H1 (cell line): ENCODE measurements around the gene LRRC4C. TPM values are rescaled to one million over a fixed set of nuclear protein-coding genes. Genes with fewer than 3 reads are reported as not detected.

Experiments
- ASH2L ChIP-seq: fragments of 200-600, 300-600 bp; sonication (generic); IDR thresholded peaks from one replicate; pipeline ENCODE4 v1.7.1; 2017; ENCODE audit warnings: low read length
- BCL11A ChIP-seq, 2 experiments: IDR thresholded peaks; one replicate each; pipeline ENCODE4 v1.6.1; 2011; ENCODE audit warnings: low read depth in 2 of 2, low read length in 2 of 2, mild to moderate bottlenecking in 2 of 2
- FOSL1 ChIP-seq: IDR thresholded peaks from 2 replicates; pipeline ENCODE4 v1.6.1; 2011; ENCODE audit warnings: mild to moderate bottlenecking, low read depth, low read length, moderate library complexity; ENCODE audit not compliant: insufficient read depth
- JUND ChIP-seq: IDR thresholded peaks from 2 replicates; pipeline ENCODE4 v1.6.1; 2011; ENCODE audit warnings: mild to moderate bottlenecking, improper control_type of control experiment, low read length
- SAP30 ChIP-seq: fragments of 300-600 bp; sonication (generic); IDR thresholded peaks from 2 replicates; pipeline ENCODE4 v1.7.1; 2012; ENCODE audit warnings: low read length, moderate library complexity, mild to moderate bottlenecking, inconsistent platforms; ENCODE audit not compliant: insufficient read depth, insufficient replicate concordance
- SIX5 ChIP-seq: IDR thresholded peaks from 2 replicates; pipeline ENCODE4 v1.6.1; 2011; ENCODE audit warnings: mild to moderate bottlenecking, low read depth, low read length
- ZNF274 ChIP-seq: IDR thresholded peaks from 2 replicates; pipeline ENCODE4 v1.7.0; 2012; ENCODE audit warnings: low read length, borderline replicate concordance; ENCODE audit errors: extremely low read depth
- polyA plus RNA-seq, 7 experiments: library from polyadenylated mRNA; depleted of rRNA in 3 of 7; stranded (reverse) in 5 of 7; unstranded in 2 of 7; fragments of >200 nt in 5 of 7; fragments of 200-250 nt in 2 of 7; gene quantifications; 1 replicate in 5 of 7; 2 replicates in 1 of 7; 4 replicates in 1 of 7; pipeline versions ENCODE4 v1.2.1 to v1.2.3, GENCODE V29; 2011 to 2013; ENCODE audit warnings: missing spikeins in 2 of 7, mixed read lengths in 2 of 7
- total RNA-seq: library from RNA; stranded (reverse); fragmentation: NEBNext Ultra II Directional; extraction: Animal tissue kit (Norgen Biotek cat#: 25700); gene quantifications from 2 replicates; pipeline ENCODE4 v1.2.1, GENCODE V29; 2021
- TF ChIP-seq, protein P1 (sequence below), 3 experiments: IDR thresholded peaks; 1 replicate in 2 of 3; 2 replicates in 1 of 3; pipeline versions ENCODE4 v1.5.1 to v1.6.1; 2011; ENCODE audit warnings: low read length in 3 of 3, mild to moderate bottlenecking in 3 of 3, inconsistent platforms in 2 of 3, low read depth in 1 of 3, moderate library complexity in 1 of 3; ENCODE audit not compliant: insufficient read depth in 1 of 3; ENCODE audit errors: control extremely low read depth in 1 of 3

LRRC4C gene
- total and polyA plus RNA-seq, 2 of the 8 experiments (the other 6 are each of a cell fraction or from before 2014, with no cell fraction given): 0.23 to 2.2 TPM

DNA sequence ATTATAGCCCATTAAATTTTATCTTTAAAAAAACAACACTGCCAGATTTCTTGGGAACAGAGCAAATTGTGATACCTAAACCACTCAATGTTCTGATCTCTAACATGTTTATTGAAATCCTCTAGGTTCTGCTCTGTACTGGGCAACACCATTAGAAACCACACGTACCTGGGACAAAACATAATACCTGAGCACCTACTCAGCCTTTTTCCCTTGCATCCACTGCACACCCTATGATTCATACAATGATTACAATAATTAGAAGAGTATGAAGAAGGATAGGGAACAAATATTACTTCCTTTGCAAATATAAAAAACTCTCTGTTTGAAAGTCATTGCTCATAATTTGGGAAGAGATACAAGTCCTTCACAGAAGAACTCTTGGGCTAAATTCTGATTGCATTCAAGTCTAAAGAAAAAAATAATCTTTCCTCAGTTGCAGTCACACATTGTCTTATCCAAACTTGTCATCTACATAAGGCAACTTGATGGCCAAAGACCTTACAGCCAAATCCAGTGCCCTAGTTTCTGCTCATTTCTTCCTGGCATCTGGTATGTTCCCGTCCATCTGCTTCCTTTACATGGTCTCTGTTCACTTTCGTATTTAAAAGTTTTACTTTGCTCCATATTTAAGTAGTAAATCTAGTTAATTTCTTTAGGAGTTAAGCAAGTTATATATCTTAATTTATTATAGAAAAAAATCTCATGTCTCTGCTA, 407.4 kb downstream of the LRRC4C start (continued):
- TF ChIP-seq BCL11A (IDR thresholded peaks at IDR 0.05; ENCODE audit: low read depth in 2 of 2, low read length in 2 of 2) (no peak), ZNF274 (no peak), SAP30 (no peak), JUND (no peak), FOSL1 (no peak), SIX5 (no peak), ASH2L (no peak)
- TF ChIP-seq, protein P1, sequence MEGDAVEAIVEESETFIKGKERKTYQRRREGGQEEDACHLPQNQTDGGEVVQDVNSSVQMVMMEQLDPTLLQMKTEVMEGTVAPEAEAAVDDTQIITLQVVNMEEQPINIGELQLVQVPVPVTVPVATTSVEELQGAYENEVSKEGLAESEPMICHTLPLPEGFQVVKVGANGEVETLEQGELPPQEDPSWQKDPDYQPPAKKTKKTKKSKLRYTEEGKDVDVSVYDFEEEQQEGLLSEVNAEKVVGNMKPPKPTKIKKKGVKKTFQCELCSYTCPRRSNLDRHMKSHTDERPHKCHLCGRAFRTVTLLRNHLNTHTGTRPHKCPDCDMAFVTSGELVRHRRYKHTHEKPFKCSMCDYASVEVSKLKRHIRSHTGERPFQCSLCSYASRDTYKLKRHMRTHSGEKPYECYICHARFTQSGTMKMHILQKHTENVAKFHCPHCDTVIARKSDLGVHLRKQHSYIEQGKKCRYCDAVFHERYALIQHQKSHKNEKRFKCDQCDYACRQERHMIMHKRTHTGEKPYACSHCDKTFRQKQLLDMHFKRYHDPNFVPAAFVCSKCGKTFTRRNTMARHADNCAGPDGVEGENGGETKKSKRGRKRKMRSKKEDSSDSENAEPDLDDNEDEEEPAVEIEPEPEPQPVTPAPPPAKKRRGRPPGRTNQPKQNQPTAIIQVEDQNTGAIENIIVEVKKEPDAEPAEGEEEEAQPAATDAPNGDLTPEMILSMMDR (IDR thresholded peaks at IDR 0.05; ENCODE audit: control extremely low read depth in 1 of 3, insufficient read depth in 1 of 3, low read depth in 1 of 3, low read length in 3 of 3): no peak
